ENCODE results near the gene ADNP. TPM values are rescaled to one million over a fixed set of nuclear protein-coding genes. Genes with fewer than 3 reads are reported as not detected.

ADNP gene
- total and polyA plus RNA-seq, 7 donors: 13.3 to 40.1 (median 34.2) TPM

DNA sequence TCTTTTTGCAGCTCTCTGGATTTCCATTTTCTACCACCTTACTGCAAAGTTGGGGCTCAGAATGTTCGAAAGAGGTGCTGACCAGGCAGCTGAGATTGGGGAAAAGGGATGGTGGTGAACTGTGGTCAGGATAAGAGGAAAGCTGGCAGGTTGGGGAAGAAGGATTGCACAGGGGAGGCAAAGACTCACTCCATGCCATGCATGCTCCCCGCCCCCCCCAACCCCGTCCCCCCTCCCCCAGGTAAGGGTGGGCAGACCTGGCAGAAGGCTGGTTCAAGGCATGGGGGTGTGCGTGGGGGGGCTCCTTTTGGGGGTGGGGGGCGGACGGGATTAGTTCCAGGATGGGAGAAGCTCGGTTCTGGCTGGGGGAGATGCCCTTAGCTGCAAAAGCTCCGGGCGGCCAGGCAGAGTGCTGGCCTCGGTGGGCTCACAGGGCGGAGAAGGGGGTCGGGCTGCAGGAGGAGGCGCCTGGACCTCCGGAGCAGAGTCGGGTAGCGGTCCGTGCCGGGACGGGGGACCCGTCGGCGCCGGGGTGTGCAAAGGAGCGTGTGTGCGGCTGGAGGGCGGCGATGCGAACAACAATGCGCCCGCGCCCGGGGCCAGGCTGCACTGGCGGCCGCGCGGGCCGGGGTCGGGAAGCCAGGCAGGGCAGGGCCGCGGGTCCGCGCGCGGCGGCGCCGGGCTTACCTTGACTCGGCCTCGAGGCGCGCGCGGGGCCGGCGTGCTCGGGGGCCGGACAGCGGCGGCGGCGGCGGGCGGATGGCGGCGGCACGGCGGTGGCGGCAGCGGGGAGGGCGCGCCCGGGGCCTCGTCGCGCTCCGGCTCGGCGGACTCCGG, 880 bp downstream of the ADNP start:
- Histone ChIP-seq H3K4me1 (peaks cover 46% of the 10 kb centered on the region), H3K27ac (peak overlapping the region; percentile 100), H3K27me3 (ENCODE audit: insufficient read depth in 3 of 3, low read length in 2 of 3) (no peaks in the 10 kb centered on the region), H3K4me3 (peak overlapping the region; percentile 82), H3K9me3 (no peaks in the 10 kb centered on the region), H3K36me3 (ENCODE audit: insufficient read depth in 1 of 2, low read depth in 1 of 2) (peaks cover 5 to 47% of the 10 kb centered on the region in 2 donors)
- 0 to 1% (median 0%) methylated on average over 4 to 79 of the region's 79 CpGs for WGBS, 3 donors
- TF ChIP-seq, protein P1, sequence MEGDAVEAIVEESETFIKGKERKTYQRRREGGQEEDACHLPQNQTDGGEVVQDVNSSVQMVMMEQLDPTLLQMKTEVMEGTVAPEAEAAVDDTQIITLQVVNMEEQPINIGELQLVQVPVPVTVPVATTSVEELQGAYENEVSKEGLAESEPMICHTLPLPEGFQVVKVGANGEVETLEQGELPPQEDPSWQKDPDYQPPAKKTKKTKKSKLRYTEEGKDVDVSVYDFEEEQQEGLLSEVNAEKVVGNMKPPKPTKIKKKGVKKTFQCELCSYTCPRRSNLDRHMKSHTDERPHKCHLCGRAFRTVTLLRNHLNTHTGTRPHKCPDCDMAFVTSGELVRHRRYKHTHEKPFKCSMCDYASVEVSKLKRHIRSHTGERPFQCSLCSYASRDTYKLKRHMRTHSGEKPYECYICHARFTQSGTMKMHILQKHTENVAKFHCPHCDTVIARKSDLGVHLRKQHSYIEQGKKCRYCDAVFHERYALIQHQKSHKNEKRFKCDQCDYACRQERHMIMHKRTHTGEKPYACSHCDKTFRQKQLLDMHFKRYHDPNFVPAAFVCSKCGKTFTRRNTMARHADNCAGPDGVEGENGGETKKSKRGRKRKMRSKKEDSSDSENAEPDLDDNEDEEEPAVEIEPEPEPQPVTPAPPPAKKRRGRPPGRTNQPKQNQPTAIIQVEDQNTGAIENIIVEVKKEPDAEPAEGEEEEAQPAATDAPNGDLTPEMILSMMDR (IDR thresholded peaks at IDR 0.05): no peak
- ATAC-seq: no peak
- intact Hi-C loops (cut with DNase I): loop anchor here (2.0 kb wide), 1 partner anchor 28 kb away; the partner anchor contains the start of genes DPM1 (in 2 of the 2) and MOCS3 (in 2 of the 2)
- peak; percentile 37 to 70 for DNase-seq

DNA sequence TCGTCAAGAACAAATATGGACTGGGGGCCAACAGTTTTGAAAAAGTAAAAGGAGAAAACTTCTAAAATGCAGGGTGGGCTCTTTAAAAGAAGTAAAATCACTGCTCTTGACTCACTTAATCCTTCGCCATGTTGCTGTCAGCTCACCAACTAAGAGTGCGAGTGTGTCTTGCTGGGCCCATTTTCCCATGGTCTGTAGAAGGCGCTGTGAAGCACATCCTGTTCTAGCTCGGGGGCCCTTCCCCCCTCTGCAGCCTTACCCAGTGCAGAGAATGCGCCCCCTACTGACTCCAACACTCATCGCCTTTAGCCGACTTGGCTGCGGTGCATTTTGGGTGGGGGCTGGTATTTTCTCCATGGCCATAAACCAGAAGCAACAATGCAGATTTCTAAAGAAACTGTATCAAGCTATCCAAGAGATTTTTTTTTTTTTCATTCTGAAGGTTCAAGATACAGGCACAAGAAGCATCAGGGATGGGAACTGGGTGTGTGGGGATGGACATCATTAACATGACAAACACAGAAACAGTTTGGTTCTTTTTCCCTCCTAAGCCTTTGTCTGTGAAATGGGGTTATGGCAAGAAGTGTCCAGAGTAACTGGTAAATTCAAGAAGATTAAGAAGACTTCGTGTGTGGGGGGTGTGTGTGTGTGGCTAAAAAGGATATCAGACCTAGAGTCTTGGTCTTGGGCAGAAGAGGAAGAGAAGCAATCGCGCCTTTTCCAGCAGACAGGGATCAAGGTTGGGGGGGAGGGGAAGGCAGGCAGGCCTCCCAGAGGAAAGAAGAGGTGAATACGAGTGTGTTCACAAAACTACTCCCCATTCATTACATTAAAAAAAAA, 1.7 kb downstream of the ADNP start:
- Histone ChIP-seq H3K27me3 (ENCODE audit: insufficient read depth in 3 of 3, low read length in 2 of 3) (no peaks in the 10 kb centered on the region), H3K9me3 (no peaks in the 10 kb centered on the region), H3K4me3 (peak overlapping the region; percentile 82), H3K4me1 (peaks cover 52% of the 10 kb centered on the region), H3K36me3 (ENCODE audit: insufficient read depth in 1 of 2, low read depth in 1 of 2) (peaks cover 5 to 39% of the 10 kb centered on the region in 2 donors), H3K27ac (peak overlapping the region; percentile 77)
- intact Hi-C loops (cut with DNase I): loop anchor here (2.0 to 5.0 kb wide), 2 partner anchors 29 to 137 kb away; partner anchors contain the start of genes DPM1 (in 2 of the 2) and MOCS3 (in 2 of the 2)
- WGBS, 3 donors: 12 to 17% (median 14%) methylated on average over 13 of the region's 13 CpGs
- DNase-seq (peak; percentile 86 to 90), ATAC-seq (peak; percentile 44 to 79 (median 76))
- TF ChIP-seq, protein P1 (IDR thresholded peaks at IDR 0.05): peak; percentile 70

DNA sequence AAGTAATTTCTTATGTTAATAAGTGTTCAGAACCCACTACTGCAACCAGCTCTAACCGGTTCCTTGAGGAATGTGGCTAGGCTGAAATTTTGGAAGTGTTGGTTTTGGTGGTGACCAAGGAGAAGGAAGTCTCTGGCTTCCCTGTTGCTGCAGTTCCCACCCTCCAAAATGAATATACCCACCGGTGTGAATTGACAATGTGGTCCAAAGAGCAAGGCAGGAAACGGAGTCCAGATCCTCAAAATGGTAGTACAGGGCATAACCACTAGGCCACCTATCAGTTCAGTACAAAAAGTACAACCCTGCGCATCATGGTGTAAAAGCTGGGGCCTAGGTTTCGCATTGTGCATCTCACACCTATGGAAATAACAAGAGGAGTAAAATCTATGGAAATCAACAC, 2.8 kb downstream of the ADNP start:
- no peak for DNase-seq
- H3K4me3 ChIP-seq: peak overlapping the region; percentile 82
- TF ChIP-seq, protein P1 (IDR thresholded peaks at IDR 0.05): no peak
- no peaks in the 10 kb centered on the region for H3K27me3 ChIP-seq (ENCODE audit: insufficient read depth in 3 of 3, low read length in 2 of 3)
- intact Hi-C loops (cut with DNase I): loop anchor here in 1 of 2 donors (5.0 kb wide), 1 partner anchor 136 kb away; no protein-coding TSS in a partner anchor
- H3K36me3 ChIP-seq (ENCODE audit: insufficient read depth in 1 of 2, low read depth in 1 of 2): peaks cover 5 to 28% of the 10 kb centered on the region in 2 donors
- WGBS, 3 donors: 66 to 73% (median 71%) methylated on average over 5 of the region's 5 CpGs
- H3K9me3 ChIP-seq: no peaks in the 10 kb centered on the region
- peaks cover 62% of the 10 kb centered on the region for H3K4me1 ChIP-seq
- H3K27ac ChIP-seq: no peak overlapping the region
- no peak for ATAC-seq

DNA sequence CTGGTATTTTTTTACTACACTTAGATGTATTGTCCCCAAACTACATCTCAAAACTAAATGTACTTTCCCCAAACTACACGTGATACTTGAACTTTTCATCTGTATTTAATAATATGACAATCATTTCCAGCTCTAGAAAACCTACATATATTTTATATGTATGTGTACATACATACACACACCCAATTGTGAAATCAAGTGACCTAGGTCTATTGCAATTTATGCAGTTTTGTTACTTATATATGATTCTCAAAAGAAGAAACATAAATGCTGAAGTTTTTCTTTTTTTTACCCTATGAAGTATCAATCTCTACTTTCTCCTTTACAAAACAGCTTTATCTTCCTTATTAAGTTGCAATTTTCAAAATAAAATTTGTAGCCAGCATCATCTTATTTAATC, 4.7 kb downstream of the ADNP start:
- peaks cover 5 to 22% of the 10 kb centered on the region in 2 donors for H3K36me3 ChIP-seq (ENCODE audit: insufficient read depth in 1 of 2, low read depth in 1 of 2)
- WGBS, 3 donors: 38 to 49% (median 49%) methylated on average over 1 of the region's 1 CpG
- intact Hi-C loops (cut with DNase I): loop anchor here in 1 of 2 donors (5.0 kb wide), 1 partner anchor 134 kb away; no protein-coding TSS in a partner anchor

More for the DNA sequence above, 4.7 kb downstream of the ADNP start:
- Histone ChIP-seq H3K9me3 (no peaks in the 10 kb centered on the region), H3K27me3 (ENCODE audit: insufficient read depth in 3 of 3, low read length in 2 of 3) (no peaks in the 10 kb centered on the region), H3K4me3 (no peak overlapping the region), H3K27ac (no peak overlapping the region), H3K4me1 (peaks cover 72% of the 10 kb centered on the region)
- TF ChIP-seq, protein P1 (IDR thresholded peaks at IDR 0.05): no peak
- no peak for ATAC-seq
- no peak for DNase-seq
